Lower leg skin (tissue), 3 donors: Measurements from ENCODE around the gene DAAM1.

Source experiments
- POLR2A ChIP-seq, 2 donors: fragments of 450-650 bp; IDR thresholded peaks; one replicate each; pipeline ENCODE4 v1.6.1; 2016 to 2017; ENCODE audit warnings: antibody characterized with exemption in 2 of 2, mild to moderate bottlenecking in 1 of 2, moderate library complexity in 1 of 2
- TF ChIP-seq, protein P1 (sequence below), 3 donors: fragments of 450-650 bp; IDR thresholded peaks; one replicate each; pipeline ENCODE4 v1.5.1; 2016; ENCODE audit warnings: antibody characterized with exemption in 3 of 3, mild to moderate bottlenecking in 3 of 3, moderate library complexity in 2 of 3

DNA sequence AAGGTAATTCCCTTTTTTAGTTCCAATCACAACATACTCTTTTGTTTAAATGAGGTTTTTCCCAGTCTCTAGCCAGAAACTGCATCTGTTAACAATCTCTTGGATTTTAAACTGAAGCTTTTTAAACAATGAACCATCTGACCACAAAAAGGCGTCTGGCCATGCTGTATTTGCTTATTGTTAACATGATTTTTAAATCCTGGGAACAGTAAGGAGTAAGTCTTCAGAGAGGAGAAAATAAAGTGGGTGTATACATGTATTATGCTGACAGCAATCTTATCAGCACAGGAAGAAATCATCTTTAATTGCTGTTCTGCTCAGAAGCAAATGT is 106.2 kb downstream of the DAAM1 start:
- TF ChIP-seq, protein P1, sequence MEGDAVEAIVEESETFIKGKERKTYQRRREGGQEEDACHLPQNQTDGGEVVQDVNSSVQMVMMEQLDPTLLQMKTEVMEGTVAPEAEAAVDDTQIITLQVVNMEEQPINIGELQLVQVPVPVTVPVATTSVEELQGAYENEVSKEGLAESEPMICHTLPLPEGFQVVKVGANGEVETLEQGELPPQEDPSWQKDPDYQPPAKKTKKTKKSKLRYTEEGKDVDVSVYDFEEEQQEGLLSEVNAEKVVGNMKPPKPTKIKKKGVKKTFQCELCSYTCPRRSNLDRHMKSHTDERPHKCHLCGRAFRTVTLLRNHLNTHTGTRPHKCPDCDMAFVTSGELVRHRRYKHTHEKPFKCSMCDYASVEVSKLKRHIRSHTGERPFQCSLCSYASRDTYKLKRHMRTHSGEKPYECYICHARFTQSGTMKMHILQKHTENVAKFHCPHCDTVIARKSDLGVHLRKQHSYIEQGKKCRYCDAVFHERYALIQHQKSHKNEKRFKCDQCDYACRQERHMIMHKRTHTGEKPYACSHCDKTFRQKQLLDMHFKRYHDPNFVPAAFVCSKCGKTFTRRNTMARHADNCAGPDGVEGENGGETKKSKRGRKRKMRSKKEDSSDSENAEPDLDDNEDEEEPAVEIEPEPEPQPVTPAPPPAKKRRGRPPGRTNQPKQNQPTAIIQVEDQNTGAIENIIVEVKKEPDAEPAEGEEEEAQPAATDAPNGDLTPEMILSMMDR (IDR thresholded peaks at IDR 0.05), result no peak
- TF ChIP-seq POLR2A (IDR thresholded peaks at IDR 0.05), result no peak
